Heart right ventricle (tissue), 16 donors: ENCODE results near the gene KLK14. TPM values are rescaled to one million over a fixed set of nuclear protein-coding genes. Genes with fewer than 3 reads are reported as not detected.

Source experiments
- ATAC-seq, 8 donors: fragments of 200-7000 bp; cut with Tn5 transposase; one replicate each; pipeline ENCODE4 v1.9.1; 2020; ENCODE audit warnings: mild to moderate bottlenecking in 8 of 8, moderate library complexity in 8 of 8, moderate number of reproducible peaks in 1 of 8
- DNase-seq, 2 donors: peaks; one replicate each; pipeline ENCODE4 v3.0.0-alpha.2; 2020
- H3K27ac ChIP-seq, 10 donors: fragments of 200-600 bp; sonication (generic) in 2 of 10; one replicate each; pipeline versions ENCODE4 v1.5.0 to v1.8.0; 2020 to 2022; ENCODE audit warnings: mild to moderate bottlenecking in 3 of 10
- H3K27me3 ChIP-seq, 7 donors: fragments of 200-600 bp; one replicate each; pipeline ENCODE4 v1.8.0; 2021 to 2022; ENCODE audit warnings: mild to moderate bottlenecking in 2 of 7
- H3K36me3 ChIP-seq, 9 donors: fragments of 200-600 bp; sonication (generic) in 1 of 9; one replicate each; pipeline versions ENCODE4 v1.5.0 to v1.8.0; 2020 to 2022; ENCODE audit warnings: mild to moderate bottlenecking in 2 of 9
- H3K4me1 ChIP-seq, 9 donors: fragments of 200-600 bp; sonication (generic) in 1 of 9; one replicate each; pipeline versions ENCODE4 v1.5.0 to v1.8.0; 2020 to 2022; ENCODE audit warnings: mild to moderate bottlenecking in 4 of 9
- H3K4me3 ChIP-seq, 10 donors: fragments of 200-600 bp; sonication (generic) in 2 of 10; one replicate each; pipeline versions ENCODE4 v1.5.0 to v1.8.0; 2020 to 2022; ENCODE audit warnings: mild to moderate bottlenecking in 7 of 10, moderate library complexity in 2 of 10
- H3K9me3 ChIP-seq, 11 donors: fragments of 200-600 bp in 10 of 11; sonication (generic) in 2 of 11; one replicate each; pipeline versions ENCODE4 v1.5.0 to v1.8.0; 2013 to 2022; ENCODE audit warnings: mild to moderate bottlenecking in 2 of 11, control low read depth in 1 of 11, moderate library complexity in 1 of 11
- CTCF ChIP-seq, 9 donors: fragments of 200-600 bp; sonication (generic) in 2 of 9; IDR thresholded peaks; one replicate each; pipeline versions ENCODE4 v1.5.0 to v1.8.0; 2021 to 2022; ENCODE audit warnings: antibody characterized with exemption in 9 of 9, mild to moderate bottlenecking in 5 of 9, moderate library complexity in 1 of 9
- WGBS, 2 donors: extraction: QIAGEN DNeasy Blood & Tissue Kit; methylation state at CpG; one replicate each; pipeline ENCODE4 v1.1.7; 2013; ENCODE audit warnings: inconsistent platforms in 1 of 2; 5-methylcytosine and 5-hydroxymethylcytosine counted together
- intact Hi-C, 10 donors: fragments of 100-400 bp; cut with DNase I; formaldehyde crosslinking; loops; one replicate each; pipeline versions ENCODE4 v1.11.1 to v1.14.2; 2022
- polyA plus RNA-seq, 2 donors: library from polyadenylated mRNA; stranded (reverse); fragments of 200-250 nt; gene quantifications; one replicate each; pipeline ENCODE4 v1.2.3, GENCODE V29; 2013
- total RNA-seq, 10 donors: library from RNA; stranded (reverse); fragmentation: NEBNext Ultra II Directional in 3 of 10; extraction: Animal tissue kit (Norgen Biotek cat#: 25700) in 3 of 10; gene quantifications; one replicate each; pipeline versions ENCODE4 v1.2.1 to v1.2.4, GENCODE V29; 2021 to 2023
- donor health status: Arrhythmogenic right ventricular cardiomyopathy.
- donor health status: ischemic (EF 13 %, LVEDD 7.1; RV severe dilation, severe dysfunction).
- donor health status: healthy with polysubstance abuse.
- donor health status: DM: no; HTN: yes; CAD: no.
- donor health status: DM: no; HTN: no; CAD: no.
- donor health status: ischemic (EF 25% LVEDD 6.9; RV normal size, moderate dysfunction).
- donor health status: ischemic (EF 25% LVEDD 5.7; RV mildly dilated, moderate dysfunction).
- donor health status: healthy.
- donor health status: DM: yes; HTN: yes; CAD: no.
- donor health status: Ischemic cardiomyopathy.
- donor health status: ischemic (EF 35%, LVEDD 5.7; RV mildly dilated, moderate dysfunction).
- donor health status: nonischemic (EF 11% LVEDD 7.7; RV severe dilation, severe dysfunction).
- donor health status: DM: yes; HTN: yes; CAD: no.
- donor health status: PGD.
- donor health status: ischemic (EF 29% LVEDD 5.4; RV normal size, mild dysfunction).
- donor health status: nonischemic (EF 23%, LVEDD 6.1; RV moderate dilation, normal function).

KLK14 gene
- total and polyA plus RNA-seq, 12 donors = 0.20 to 1.2 (median 0.48) TPM; not detected in 4

GRCh38 chr19:51116736-51117286, 34.1 kb upstream of the KLK14 start:
- intact Hi-C loops = no loop called here
- TF ChIP-seq CTCF (IDR thresholded peaks at IDR 0.05) = no peak
- H3K36me3 ChIP-seq = no peaks in the 10 kb centered on the region
- ATAC-seq (no peak), DNase-seq (no peak)
- no peak overlapping the region for H3K4me3 ChIP-seq
- H3K9me3 ChIP-seq = no peaks in the 10 kb centered on the region
- peaks cover 0 to 55% (median 0%) of the 10 kb centered on the region in 9 donors for H3K4me1 ChIP-seq
- WGBS, 2 donors = 76 to 79% methylated on average over 6 of the region's 6 CpGs
- no peak overlapping the region for H3K27ac ChIP-seq
- peaks cover 0 to 23% (median 10%) of the 10 kb centered on the region in 7 donors for H3K27me3 ChIP-seq

DNA sequence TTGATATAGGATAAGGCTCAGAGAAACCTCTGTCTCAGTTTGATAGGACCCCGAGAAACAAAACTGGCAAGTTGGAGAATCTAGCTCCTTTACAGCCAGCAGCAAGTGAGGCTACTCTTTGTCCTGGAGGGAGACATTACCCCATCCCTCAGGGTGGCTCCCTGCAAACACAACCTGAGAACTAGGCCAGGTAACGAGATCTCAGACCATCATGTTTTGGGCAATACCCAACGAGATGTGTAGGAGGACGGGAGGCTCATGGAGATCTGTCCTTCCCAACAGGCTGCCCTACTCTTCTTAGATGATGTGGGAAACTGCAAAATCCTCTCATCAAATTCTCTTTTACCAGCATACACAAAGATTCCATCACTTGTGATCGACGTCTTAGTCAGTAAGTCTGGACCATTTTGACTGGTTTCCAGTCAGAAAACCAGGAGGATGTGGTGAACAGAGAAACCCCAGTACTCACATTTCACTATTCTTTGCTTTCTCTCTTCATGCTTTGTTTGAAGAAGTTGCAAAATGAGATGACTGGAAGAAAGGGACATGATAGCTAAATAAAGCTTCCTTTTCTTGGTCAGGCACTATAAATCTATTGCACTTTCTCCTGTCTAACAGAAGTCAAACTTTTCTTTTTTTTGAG, 31.5 kb upstream of the KLK14 start:
- DNase-seq (no peak), ATAC-seq (no peak)
- Histone ChIP-seq H3K4me3 (no peak overlapping the region), H3K4me1 (peaks cover 0 to 28% (median 0%) of the 10 kb centered on the region in 9 donors), H3K36me3 (no peaks in the 10 kb centered on the region), H3K27ac (peak overlapping the region in 1 of 10 donors; percentile 67), H3K27me3 (peaks cover 0 to 23% (median 10%) of the 10 kb centered on the region in 7 donors), H3K9me3 (no peaks in the 10 kb centered on the region)
- intact Hi-C loops = no loop called here
- WGBS, 2 donors = 79 to 81% methylated on average over 6 of the region's 6 CpGs
- TF ChIP-seq CTCF (IDR thresholded peaks at IDR 0.05) = no peak

DNA sequence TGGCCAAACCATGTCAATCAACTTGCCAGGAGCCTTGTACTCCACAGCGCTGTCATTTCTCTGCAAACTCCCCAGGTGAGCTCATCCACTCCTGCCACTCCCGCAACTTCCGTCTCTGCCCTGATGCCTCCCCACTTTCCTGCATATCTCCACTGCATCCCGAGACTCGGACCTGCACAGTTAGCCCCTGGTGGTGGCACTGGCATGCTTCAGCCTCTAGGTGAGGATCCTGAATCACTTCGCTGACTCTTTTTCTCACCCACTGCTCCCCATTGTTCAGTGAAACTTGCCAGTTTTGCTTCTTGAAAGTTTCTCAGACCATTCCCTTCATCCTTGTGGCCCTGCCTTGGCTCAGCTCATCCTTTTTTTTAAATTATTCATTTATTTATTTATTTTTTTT, 28.9 kb upstream of the KLK14 start:
- DNase-seq = no peak
- 38 to 42% methylated on average over 6 of the region's 6 CpGs for WGBS, 2 donors

DNA sequence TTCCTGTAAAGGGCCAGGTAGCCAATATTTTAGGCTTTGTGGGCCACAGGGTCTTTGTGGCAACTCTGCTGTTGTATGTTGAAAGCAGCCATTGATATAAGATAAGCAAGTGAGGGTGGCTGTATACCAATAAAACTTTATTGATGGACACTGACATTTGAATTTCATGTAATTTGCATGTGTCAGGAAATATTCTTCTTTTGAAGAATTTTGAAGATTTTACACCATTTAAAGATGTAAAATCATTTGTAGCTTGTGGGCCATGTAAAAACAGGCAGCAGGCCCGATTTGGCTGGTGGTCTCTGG, 27.9 kb upstream of the KLK14 start:
- no peak for DNase-seq
- H3K9me3 ChIP-seq = no peaks in the 10 kb centered on the region
- 68 to 80% methylated on average over 1 of the region's 1 CpG for WGBS, 2 donors
- no peak overlapping the region for H3K27ac ChIP-seq
- H3K4me1 ChIP-seq = peaks cover 0 to 41% (median 15%) of the 10 kb centered on the region in 9 donors
- no peaks in the 10 kb centered on the region for H3K36me3 ChIP-seq
- H3K27me3 ChIP-seq = peaks cover 0 to 13% (median 0%) of the 10 kb centered on the region in 7 donors
- intact Hi-C loops = no loop called here
- no peak for ATAC-seq
- H3K4me3 ChIP-seq = no peak overlapping the region
- TF ChIP-seq CTCF (IDR thresholded peaks at IDR 0.05) = no peak

More for the DNA sequence above, 28.9 kb upstream of the KLK14 start:
- H3K4me3 ChIP-seq = no peak overlapping the region
- no peak overlapping the region for H3K27ac ChIP-seq
- H3K4me1 ChIP-seq = peaks cover 0 to 41% (median 15%) of the 10 kb centered on the region in 9 donors
- H3K27me3 ChIP-seq = peaks cover 0 to 22% (median 6%) of the 10 kb centered on the region in 7 donors
- ATAC-seq = no peak
- no peaks in the 10 kb centered on the region for H3K36me3 ChIP-seq
- no peak for TF ChIP-seq CTCF (IDR thresholded peaks at IDR 0.05)
- no peaks in the 10 kb centered on the region for H3K9me3 ChIP-seq
- intact Hi-C loops = no loop called here
